RPMI7951 (cell line): ENCODE data around the gene MLST8. TPM values are rescaled to one million over a fixed set of nuclear protein-coding genes. Genes with fewer than 3 reads are reported as not detected.

ENCODE experiments used
- DNase-seq: peaks from one replicate; pipeline ENCODE4 v3.0.0-alpha.2; 2012; ENCODE audit warnings: low read depth
- total RNA-seq: library from RNA; depleted of rRNA; stranded (reverse); fragments of >200 nt; shearing (Covaris generic); gene quantifications from 2 replicates; pipeline ENCODE4 v1.2.3, GENCODE V29; 2014

MLST8 gene
- total RNA-seq, 1 experiment from 2014 or later: 23.4 TPM

DNA sequence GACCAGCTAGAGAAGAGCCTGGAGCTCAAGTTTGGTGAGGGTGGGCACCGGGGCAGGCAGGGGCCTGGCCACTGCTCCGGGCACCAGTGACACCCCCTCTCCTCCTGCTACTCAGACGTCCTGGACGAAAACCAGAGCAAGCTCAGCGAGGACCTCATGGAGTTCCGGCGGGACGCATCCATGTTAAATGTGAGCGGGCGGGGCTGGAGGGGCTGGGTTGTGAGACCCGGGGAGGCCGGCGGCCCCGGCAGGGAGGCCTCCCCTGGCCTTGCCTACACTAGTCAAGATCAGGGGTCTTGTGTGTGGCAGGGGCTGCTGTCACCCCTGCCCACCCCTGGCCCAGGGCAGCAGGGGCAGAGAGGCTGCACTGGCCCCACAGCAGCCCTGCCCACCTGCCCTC lies 31.9 kb upstream of the MLST8 start:
- DNase-seq: no peak

DNA sequence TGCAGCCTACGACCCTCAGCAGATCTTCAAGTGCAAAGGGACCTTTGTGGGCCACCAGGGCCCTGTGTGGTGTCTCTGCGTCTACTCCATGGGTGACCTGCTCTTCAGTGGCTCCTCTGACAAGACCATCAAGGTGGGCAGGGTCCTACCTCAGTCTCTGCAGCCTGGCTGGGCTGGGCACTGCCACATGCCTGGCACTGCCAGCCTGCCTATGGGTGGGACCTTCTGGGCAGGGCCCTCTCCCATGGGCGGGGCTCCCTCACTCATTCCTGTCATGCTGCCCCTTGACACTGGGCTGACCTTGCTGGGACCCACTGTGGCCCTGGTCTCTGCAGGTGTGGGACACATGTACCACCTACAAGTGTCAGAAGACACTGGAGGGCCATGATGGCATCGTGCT lies 31.3 kb upstream of the MLST8 start:
- DNase-seq: no peak

DNA sequence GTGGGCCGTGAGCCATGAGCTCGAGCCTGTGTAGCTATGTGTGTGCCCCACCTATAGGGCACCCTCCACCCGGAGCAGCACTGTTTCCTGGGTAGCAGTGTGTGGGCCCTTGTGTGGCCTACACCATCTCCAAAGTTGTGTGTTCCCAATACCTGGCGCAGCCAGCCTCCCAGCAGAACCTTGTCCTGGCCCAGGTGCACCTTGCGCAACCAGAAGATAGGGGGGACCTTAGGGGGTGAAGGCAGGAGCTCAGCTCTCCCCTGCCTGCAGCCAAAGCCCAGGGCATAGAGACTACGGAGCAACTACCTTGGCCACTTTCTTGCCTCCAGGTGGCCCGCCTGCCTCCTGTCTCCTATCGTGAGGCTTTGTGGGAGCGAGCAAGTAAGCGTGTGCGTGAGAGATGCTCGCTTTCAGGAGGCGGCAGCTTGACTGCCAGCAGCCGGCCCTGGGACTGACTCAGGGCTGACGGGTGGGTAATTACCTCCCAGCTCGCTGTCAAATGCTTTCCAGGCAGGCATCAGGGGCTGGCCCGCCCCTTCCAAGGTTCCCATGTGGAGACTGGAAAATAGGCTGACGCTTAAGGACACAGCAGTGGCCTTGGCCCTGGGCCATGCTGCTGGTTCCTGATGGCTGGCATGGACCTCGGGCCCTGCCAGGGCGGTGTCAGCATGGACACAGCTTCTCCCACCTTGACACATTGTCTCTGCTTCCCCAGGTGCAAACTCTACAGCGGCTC lies 30.7 kb upstream of the MLST8 start:
- DNase-seq: no peak

DNA sequence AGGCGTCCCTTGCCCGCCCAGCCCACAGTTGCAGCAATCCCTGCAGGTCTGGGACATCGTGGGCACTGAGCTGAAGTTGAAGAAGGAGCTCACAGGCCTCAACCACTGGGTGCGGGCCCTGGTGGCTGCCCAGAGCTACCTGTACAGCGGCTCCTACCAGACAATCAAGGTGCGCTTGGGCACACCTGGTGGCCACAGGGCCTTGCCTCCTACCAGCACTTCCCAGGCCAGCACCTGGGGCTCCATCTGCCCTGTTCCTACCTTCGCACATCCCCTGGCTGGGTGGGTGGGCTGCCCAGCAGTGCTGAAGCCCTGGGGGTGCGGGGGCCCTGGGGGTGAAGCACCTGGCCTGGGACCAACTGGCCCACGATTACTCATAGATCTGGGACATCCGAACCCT lies 29.8 kb upstream of the MLST8 start:
- no peak for DNase-seq

DNA sequence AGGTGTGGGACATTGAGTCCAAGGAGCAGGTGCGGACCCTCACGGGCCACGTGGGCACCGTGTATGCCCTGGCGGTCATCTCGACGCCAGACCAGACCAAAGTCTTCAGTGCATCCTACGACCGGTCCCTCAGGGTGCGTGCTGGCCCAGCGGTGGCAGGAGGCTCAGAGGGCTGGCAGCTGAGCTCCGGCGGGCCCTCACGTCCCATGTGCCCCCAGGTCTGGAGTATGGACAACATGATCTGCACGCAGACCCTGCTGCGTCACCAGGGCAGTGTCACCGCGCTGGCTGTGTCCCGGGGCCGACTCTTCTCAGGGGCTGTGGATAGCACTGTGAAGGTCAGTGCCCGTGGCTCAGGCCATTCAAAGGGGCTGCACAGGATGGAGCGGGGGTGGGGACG lies 29.2 kb upstream of the MLST8 start:
- DNase-seq: no peak

DNA sequence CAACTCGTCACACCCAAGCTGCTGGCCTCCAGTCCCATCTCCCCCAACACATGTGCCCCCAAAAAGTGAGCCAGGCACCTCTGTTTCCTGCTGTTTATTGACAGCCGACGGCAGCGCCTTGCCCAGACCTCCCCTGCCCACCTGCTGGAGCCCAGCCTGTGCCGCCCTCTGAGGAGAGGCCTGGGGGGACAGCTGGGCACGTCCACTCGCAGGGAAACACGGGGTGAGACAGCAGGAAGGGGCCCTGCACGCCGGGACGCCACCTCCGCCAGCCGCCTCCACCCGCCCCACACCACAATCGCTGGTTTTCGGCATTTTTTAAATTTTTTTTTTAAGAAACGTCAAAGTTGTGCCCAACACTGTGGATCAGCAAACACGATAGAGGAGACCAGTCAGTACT lies 28.2 kb upstream of the MLST8 start:
- DNase-seq: no peak

DNA sequence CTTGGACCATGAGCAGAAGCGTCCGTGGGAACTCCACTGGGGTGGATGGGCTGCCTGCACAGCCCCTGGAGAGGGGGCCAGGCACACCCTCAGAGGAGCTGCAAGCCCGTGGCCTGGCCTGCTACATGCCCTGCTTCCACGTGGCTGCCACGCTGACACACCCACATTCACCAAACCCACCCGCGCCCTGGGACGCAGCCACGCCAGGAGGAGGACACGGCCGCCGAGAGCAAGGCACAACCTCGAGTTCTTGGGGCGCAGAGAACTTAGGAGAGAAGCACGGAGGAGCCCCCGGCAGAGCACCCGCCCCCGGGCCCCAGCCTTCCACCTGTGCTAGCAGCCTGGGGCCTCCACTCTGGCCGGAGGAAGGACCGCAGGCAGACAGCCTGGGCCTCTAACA lies 27.7 kb upstream of the MLST8 start:
- no peak for DNase-seq

DNA sequence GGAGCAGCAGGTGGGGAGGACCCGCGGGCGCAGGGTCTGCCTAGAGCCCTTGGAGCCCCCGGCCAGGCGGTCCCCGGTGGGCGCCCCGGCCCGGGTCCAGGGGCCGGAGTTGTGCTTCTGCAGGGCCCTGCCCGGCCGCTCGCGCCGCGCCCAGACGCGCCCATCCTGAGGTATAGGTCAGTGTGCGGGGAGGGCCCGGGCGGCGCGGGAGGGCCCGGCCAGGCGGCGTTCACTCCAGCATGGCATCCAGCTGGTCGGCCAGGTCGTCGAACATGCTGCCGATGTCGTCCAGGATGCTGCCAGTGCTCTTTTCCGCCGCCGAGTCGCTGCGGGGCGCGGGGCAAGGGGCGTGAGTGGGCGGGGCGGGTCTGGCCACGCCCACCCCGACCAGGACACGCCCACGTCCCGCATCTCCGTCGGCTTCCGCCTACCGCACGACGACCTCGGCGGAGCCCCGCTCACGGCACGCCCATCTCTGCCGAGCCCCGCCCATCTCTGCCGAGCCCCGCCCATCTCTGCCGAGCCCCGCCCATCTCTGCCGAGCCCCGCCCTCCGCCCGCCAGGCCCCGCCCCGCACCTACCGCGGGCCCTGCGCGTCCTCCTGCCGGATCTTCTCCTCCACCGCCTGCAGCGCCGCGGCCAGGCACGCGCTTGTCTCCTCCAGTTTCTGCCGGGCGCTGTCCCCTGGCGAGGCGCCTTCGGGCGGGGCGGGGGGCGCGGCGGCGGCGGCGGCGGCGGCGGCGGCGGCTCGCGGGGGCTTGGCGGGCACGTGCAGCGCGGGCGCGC lies 26.7 kb upstream of the MLST8 start:
- DNase-seq: no peak

DNA sequence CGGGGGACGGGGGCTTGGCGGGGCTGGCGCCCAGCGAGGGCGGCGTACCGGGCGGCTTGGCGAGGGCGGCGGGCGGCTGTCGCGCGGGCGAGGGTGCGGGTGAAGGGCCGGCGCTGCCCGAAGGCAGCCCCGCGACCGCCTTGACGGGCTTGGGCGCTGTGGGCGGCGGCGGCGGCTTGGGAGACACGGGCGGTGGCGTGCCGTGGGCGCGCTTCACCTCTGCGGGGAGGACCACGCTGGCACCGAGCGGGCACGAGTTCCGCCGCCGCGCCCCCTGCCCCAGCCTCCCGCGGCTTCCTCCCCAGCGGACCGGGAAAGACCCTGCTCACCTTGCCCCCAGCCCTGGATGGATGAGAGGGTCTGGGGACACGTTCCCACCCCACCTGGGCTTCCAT lies 26.1 kb upstream of the MLST8 start:
- no peak for DNase-seq

DNA sequence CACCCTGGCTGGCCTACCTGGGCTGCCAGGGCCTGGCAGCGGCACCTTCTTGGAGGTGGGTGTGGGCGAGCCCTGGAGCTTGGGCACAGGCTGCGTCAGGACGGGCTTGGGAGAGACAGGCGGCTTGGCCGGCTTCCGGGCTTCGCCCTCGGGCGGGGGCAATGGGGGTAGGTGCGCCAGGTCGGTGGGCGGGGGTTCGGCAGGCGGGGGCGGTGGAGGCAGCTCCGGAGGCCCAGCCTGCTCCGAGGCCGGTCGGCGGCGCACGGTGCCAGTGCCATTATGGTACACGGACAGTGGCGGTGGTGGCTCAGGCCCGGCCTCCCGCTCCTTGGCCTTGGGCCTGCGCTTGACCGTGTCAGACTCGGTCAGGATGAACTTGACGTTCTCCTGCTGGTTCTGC lies 25.7 kb upstream of the MLST8 start:
- no peak for DNase-seq

DNA sequence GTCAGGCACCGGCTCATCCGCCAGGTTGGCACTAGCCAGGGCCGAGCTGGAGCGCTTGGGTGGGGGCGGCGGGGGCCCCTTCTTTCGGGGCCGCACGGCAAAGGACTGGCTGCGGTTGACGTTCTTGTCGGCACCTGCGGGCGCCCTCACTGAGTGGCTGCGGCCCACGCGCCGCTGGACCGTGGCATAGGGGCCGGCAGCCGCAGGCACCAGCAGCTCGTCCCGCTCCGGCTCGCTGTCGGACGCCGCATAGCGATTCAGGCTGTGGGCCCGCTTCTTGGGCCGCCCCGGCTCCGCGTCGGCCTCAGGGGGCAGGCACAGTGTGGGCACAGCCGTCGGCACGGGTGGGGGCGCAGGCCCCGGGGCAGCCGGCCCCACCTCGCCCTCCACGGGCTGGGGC lies 24.8 kb upstream of the MLST8 start:
- no peak for DNase-seq

DNA sequence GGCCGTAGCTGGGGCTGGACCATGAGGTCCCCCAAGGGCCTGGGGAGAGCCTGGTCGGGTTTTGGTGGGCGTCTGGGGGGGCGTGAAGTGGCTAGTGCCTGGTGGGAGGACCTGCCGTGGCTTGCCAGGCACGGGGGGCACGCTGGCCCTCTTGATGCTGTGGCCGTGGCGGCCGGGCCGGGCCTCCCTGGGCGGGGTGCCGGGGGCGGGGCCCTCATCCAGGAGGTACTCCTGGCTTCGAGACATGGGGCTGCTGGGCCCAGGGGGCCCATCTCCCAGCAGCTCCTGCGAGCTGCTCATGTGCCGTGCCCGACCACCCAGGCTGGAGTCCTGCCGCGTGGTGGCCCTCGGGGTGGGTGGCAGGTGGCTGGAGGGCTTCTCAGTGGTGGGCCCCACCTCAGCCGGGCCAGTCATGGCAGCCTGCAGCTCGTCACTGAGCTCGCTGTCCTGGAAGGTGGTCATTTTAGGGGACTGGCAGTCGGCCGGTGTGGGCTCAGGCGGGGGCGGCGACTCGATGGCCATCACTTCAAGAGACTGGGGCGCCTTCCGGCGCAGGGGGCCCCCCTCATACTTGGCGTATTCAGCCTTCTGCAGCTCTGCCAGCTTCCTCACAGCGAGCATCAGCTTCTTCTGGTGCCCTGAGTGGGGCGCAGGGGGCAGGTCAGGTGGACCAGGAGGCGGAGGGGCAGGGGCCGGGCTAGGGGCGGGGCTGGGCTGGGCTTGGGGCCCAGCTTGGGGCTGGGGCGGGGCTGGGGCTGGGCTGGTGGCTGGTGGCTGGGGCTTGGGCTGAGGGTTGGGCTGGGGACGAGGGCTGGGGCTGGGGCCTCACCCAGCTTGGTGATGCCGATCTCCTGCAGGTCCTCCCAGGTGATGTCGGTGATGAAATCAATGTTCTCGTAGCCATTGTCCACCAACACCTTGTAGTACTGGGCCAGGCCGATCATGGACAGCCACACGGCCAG lies 24.0 kb upstream of the MLST8 start:
- DNase-seq: no peak

DNA sequence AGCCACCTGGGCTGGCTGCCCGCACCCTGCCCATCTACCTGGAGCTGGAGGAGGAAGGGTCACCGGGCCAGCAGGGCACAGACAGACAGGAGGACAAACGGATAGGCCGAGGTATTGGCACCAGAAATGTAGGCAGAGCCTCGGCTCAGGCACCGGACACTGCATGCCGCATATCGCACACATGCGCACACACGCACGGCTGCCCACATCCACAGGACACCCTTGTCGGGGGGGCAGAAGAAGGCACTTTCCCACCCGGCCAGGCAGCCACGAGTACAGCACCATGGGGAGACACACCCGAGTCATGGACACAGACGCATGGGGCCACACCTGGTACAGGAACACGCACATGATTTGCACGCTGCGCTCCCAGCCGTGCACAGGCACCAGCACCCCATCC lies 23.3 kb upstream of the MLST8 start:
- DNase-seq: no peak

DNA sequence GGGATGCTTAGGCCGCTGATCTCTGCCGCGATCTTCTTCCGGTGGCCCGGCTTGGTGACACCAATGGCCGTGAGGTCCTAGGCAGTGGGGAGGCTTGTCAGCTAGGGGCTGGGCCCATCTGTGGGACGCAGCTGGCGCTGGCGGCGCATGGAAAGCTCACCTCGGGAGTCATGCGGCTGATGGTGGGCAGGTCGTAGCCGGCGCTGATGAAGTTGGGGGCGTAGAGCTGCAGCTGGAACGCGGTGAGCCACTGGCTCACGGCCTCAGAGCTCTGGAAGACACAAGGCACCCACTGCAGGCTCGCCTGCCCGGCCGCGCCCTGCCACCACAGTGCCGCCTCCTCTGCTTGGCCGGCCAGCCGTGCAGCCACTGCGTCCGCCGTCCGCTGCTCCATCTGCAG lies 21.6 kb upstream of the MLST8 start:
- DNase-seq: no peak

DNA sequence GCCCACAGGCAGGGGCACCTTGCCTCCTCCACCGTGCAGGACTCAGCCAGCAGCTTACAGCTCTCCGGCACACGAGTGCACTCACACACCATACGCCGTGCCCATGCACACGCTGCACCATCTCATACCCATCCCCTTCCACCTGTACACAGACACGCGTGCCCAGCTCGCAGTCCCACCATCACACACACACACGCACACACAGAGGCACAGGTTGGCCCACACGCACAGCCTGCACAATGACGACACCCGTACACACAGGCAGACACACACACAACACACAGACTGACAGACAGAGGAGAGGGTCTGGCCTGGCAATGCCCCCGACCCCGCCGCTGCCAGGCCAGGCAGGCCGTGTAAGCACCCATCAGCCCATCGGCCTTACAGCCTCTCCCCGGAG lies 20.9 kb upstream of the MLST8 start:
- DNase-seq: no peak

DNA sequence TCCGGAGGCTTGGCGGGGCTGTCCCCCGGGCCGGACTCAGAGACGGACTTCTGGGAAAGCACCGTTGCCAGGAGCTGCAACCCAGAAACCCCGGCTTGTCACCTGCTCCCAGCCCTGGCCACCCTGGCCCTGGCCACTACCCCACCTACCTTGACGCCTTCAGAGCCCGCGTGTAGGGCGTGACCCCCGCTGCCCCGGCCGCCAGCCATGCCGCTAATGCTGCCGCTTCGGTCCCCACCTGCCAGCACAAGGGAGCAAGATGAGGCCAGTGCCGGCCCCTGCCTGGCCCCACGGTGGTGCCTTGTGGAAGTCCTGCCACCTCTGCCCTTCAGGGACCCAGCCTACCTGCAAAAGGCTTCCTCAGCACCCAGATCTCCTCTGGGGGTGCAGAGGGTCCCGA lies 20.3 kb upstream of the MLST8 start:
- DNase-seq: no peak

DNA sequence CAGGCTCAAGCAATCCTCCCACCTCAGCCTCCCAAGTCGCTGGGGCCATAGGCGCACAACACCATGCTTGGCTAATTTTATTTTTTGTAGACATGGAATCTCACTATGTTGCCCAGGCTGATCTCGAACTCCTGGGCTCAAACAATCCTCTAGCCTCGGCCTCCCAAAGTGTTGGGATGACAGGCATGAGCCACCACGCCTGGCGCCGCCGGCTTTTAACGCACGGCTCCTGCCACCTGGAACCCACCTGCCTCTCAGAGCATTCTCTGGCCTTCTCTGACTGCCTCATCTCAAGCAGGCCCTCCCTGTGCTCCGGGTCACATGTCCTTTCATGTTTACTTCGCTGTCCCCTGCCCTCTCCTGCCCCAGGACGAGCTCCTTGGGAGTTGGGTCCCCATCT lies 19.2 kb upstream of the MLST8 start:
- no peak for DNase-seq

DNA sequence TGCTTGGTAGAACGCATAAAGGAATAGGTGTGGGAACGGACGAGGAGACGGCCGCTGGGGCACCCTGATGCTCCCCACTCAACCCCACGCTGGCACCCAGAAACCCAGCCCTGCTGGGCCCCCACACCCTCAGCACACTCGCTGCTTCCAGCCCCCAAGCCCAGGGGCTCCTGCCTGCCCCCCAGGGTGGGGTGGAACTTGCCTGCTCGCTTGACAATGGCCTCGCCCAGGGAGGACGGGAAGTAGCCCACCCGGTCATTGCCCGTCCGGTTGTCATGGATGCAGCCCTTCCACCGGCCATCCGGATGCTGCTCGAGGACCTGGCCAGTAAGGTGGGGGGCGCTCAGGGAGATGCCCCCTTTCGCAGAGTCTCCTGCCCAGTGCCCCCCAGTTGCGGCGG lies 18.7 kb upstream of the MLST8 start:
- DNase-seq: no peak

DNA sequence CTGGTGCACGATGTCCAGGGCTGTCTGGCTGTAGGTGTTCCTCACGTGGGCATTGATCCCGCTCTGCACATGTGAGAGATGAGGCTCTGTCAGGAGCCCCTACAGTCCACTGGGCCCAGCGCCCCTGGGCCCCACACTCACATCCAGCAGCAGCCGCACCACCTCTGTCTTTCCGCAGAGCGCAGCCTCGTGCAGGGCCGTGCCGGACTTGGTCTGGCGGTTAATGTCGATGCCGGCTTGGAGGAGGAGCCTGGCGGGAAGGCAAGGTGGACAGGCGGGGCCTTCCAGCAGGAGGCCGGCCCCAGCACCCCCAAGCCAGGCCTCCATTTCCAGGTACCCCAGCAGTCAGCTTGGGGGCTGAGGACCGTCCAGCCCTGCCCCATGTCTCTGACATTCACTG lies 18.0 kb upstream of the MLST8 start:
- no peak for DNase-seq

DNA sequence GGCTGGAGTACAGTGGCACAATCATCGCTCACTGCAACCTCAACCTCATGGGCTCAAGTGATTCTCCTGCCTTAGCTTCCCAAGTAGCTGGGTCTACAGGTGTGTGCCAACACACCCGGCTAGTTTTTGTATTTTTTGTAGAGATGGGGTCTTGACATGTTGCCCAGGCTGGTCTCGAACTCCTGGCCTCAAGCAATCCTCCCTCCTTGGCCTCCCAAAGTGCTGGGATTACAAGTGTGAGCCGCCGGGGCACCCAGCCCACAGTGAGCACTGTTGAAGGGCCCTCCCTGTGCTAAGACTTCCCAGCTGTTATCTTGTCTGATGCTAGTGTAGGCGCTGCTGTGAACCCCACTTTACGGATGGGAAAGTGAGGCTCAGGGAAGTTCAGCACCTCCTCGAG lies 16.9 kb upstream of the MLST8 start:
- no peak for DNase-seq

DNA sequence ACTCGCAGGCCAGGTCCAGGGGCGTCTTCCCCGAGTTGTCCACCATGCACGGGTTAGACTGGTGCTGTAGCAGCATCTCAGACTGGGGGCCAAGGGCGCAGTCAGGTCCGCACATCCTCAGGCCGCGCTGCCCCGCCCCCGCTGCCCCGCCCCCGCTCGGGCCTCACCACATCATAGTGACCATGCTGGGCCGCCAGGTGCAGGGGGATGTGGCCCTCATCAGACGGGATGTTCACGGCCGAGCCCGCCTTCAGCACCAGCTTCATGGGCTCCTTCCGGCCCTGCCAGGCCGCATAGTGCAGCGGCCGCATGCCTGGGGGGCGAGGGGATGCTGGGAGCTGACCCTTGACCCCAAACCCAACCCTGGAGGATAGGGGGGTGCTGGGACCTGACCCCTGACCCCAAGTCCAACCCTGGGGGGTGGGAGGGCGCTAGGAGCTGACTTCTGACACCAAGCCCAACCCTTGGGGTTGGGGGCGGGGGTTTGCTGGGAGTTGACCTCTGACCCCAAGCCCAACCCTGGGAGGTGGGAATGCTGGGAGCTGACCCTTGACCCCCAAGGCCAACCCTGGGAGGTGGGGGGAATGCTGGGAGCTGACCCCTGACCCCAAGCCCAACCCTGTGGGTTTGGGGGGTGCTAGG lies 15.9 kb upstream of the MLST8 start:
- DNase-seq: no peak
